Suprapubic skin (tissue), 4 donors: ENCODE measurements around the gene ERGIC1. TPM values are rescaled to one million over a fixed set of nuclear protein-coding genes. Genes with fewer than 3 reads are reported as not detected.
"Not testable (repeated sequence)": the region's sequence is repeated elsewhere in the genome, so short reads cannot be mapped to it uniquely, and the experiment has no call there.

Source experiments
- DNase-seq, 2 donors: peaks; one replicate each; pipeline ENCODE4 v3.0.0-alpha.2; 2019; ENCODE audit warnings: low spot score in 2 of 2
- H3K27ac ChIP-seq: fragments of 200-600 bp; sonication (generic); one replicate; pipeline ENCODE4 v1.5.1; 2019
- H3K27me3 ChIP-seq: fragments of 200-600 bp; sonication (generic); one replicate; pipeline ENCODE4 v1.5.1; 2019
- H3K36me3 ChIP-seq: fragments of 200-600 bp; sonication (generic); one replicate; pipeline ENCODE4 v1.5.1; 2019
- H3K4me1 ChIP-seq: fragments of 200-600 bp; sonication (generic); one replicate; pipeline ENCODE4 v1.5.1; 2019
- H3K4me3 ChIP-seq: fragments of 200-600 bp; sonication (generic); one replicate; pipeline ENCODE4 v1.5.1; 2019; ENCODE audit warnings: mild to moderate bottlenecking
- H3K9me3 ChIP-seq: fragments of 200-600 bp; sonication (generic); one replicate; pipeline ENCODE4 v1.5.1; 2019
- EP300 ChIP-seq: sonication (generic); formaldehyde crosslinking; IDR thresholded peaks from one replicate; pipeline ENCODE4 v1.6.1; 2017; ENCODE audit warnings: antibody characterized with exemption
- POLR2A ChIP-seq, 2 donors: fragments of 450-650 bp; IDR thresholded peaks; one replicate each; pipeline ENCODE4 v1.6.1; 2017; ENCODE audit warnings: antibody characterized with exemption in 2 of 2, mild to moderate bottlenecking in 2 of 2, moderate library complexity in 2 of 2
- POLR2AphosphoS5 ChIP-seq, 3 donors: sonication (generic); formaldehyde crosslinking; IDR thresholded peaks; one replicate each; pipeline ENCODE4 v1.6.1; 2017; ENCODE audit warnings: antibody characterized with exemption in 3 of 3
- WGBS: methylation state at CpG from one replicate; pipeline ENCODE4 v1.1.5; 2018; 5-methylcytosine and 5-hydroxymethylcytosine counted together
- total RNA-seq, 4 donors: library from RNA; depleted of rRNA; stranded (reverse); fragments of >200 nt; gene quantifications; one replicate each; pipeline ENCODE4 v1.1.0, GENCODE V29; 2016
- TF ChIP-seq, protein P1 (sequence below), 2 donors: fragments of 200-600 bp in 1 of 2; fragments of 450-650 bp in 1 of 2; sonication (generic) in 1 of 2; IDR thresholded peaks; one replicate each; pipeline ENCODE4 v1.5.1; 2016 to 2019; ENCODE audit warnings: antibody characterized with exemption in 2 of 2, mild to moderate bottlenecking in 1 of 2, moderate library complexity in 1 of 2

The ERGIC1 gene
- total RNA-seq, 4 donors from 2014 or later = 81.2 to 106 (median 91.8) TPM

DNA sequence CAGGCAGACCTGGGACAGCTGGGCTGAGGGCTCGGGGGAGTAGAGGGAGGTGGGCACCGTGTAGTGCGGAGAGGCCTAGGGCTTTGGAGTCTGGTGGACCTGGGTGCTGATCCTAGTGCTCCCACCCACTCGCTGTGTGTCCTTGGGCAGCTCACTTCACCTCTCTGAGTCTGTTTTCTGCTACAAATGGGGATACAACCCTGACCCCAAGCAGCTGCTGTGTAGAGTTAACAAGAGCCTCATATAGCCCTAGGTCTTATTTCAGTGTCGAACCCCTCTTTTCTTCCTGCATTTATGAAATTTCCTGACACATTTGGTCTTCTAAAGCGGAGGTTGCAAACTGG is 16.4 kb downstream of the ERGIC1 start:
- H3K27me3 ChIP-seq = no peaks in the 10 kb centered on the region
- H3K4me1 ChIP-seq = peaks cover 77% of the 10 kb centered on the region
- peak overlapping the region; percentile 40 for H3K27ac ChIP-seq
- no peak overlapping the region for H3K4me3 ChIP-seq
- no peak for TF ChIP-seq POLR2AphosphoS5 (IDR thresholded peaks at IDR 0.05)
- no peak for TF ChIP-seq EP300
- no peak for TF ChIP-seq POLR2A (IDR thresholded peaks at IDR 0.05)
- TF ChIP-seq, protein P1, sequence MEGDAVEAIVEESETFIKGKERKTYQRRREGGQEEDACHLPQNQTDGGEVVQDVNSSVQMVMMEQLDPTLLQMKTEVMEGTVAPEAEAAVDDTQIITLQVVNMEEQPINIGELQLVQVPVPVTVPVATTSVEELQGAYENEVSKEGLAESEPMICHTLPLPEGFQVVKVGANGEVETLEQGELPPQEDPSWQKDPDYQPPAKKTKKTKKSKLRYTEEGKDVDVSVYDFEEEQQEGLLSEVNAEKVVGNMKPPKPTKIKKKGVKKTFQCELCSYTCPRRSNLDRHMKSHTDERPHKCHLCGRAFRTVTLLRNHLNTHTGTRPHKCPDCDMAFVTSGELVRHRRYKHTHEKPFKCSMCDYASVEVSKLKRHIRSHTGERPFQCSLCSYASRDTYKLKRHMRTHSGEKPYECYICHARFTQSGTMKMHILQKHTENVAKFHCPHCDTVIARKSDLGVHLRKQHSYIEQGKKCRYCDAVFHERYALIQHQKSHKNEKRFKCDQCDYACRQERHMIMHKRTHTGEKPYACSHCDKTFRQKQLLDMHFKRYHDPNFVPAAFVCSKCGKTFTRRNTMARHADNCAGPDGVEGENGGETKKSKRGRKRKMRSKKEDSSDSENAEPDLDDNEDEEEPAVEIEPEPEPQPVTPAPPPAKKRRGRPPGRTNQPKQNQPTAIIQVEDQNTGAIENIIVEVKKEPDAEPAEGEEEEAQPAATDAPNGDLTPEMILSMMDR (IDR thresholded peaks at IDR 0.05) = no peak
- 90% methylated on average over 3 of the region's 6 CpGs for WGBS
- DNase-seq = no peak
- no peaks in the 10 kb centered on the region for H3K36me3 ChIP-seq
- no peaks in the 10 kb centered on the region for H3K9me3 ChIP-seq

DNA sequence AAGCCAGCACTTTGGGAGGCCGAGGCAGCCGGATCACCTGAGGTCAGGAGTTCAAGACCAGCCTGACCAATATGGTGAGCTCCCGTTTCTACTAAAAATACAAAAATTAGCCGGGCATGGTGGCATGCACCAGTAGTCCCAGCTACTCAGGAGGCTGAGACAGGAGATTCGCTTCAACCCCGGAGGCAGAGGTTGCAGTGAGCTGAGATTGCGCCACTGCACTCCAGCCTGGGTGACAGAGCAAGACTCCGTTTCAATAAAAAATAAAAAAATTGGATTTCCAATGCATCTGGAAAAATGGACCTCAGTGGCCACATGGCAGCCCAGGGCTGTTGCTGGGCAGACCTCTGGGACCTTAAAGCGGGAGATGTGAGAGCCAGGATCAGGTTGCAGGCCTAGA is 17.2 kb downstream of the ERGIC1 start:
- not testable (repeated sequence) for H3K4me3 ChIP-seq, H3K27me3 ChIP-seq, DNase-seq, H3K9me3 ChIP-seq, H3K27ac ChIP-seq, H3K36me3 ChIP-seq
- peaks cover 85% of the 10 kb centered on the region for H3K4me1 ChIP-seq
- WGBS = 91% methylated on average over 9 of the region's 9 CpGs

- no peak for DNase-seq
- Histone ChIP-seq H3K4me1 (peaks cover 88% of the 10 kb centered on the region), H3K9me3 (no peaks in the 10 kb centered on the region), H3K27ac (peak overlapping the region; percentile 91), H3K4me3 (no peak overlapping the region), H3K36me3 (no peaks in the 10 kb centered on the region), H3K27me3 (no peaks in the 10 kb centered on the region)
- TF ChIP-seq EP300 (no peak), POLR2A (IDR thresholded peaks at IDR 0.05) (no peak), POLR2AphosphoS5 (IDR thresholded peaks at IDR 0.05) (no peak)
- TF ChIP-seq, protein P1 (IDR thresholded peaks at IDR 0.05) = no peak
- 87% methylated on average over 16 of the region's 18 CpGs for WGBS
These were observed 18.7 kb downstream of the ERGIC1 start for GRCh38 chr5:172852490-172853354.

- peaks cover 91% of the 10 kb centered on the region for H3K4me1 ChIP-seq
- no peaks in the 10 kb centered on the region for H3K9me3 ChIP-seq
- H3K4me3 ChIP-seq = no peak overlapping the region
- WGBS = 87% methylated on average over 7 of the region's 8 CpGs
- DNase-seq = no peak
- no peaks in the 10 kb centered on the region for H3K36me3 ChIP-seq
- peak overlapping the region; percentile 91 for H3K27ac ChIP-seq
- no peaks in the 10 kb centered on the region for H3K27me3 ChIP-seq
- TF ChIP-seq POLR2A (IDR thresholded peaks at IDR 0.05) (no peak), POLR2AphosphoS5 (IDR thresholded peaks at IDR 0.05) (no peak), EP300 (no peak)
- TF ChIP-seq, protein P1 (IDR thresholded peaks at IDR 0.05) = no peak
These were observed 19.4 kb downstream of the ERGIC1 start for GRCh38 chr5:172853355-172853975.

DNA sequence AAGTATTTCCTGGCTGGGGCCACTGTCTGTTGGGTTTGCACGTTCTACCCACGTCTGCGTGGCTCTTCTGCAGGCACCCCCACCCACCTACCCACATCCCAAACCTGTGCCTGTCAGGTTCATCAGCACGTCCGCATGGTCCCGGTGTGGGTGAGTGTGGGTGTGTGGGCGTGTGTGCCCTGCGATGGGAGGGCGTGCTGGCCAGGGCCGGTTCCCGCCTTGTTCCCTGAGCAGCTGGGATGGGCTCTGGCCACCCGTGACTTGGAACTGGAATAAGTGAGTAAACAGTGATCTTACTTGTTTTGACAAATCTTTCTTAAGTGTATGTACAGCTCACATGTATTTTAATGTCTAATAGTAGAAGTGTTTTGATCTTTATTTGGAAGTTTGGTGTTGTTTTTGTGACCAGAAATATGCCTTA is 20.4 kb downstream of the ERGIC1 start:
- H3K36me3 ChIP-seq = no peaks in the 10 kb centered on the region
- H3K27me3 ChIP-seq = no peaks in the 10 kb centered on the region
- peak overlapping the region; percentile 91 for H3K27ac ChIP-seq
- H3K4me1 ChIP-seq = peaks cover 91% of the 10 kb centered on the region
- no peak overlapping the region for H3K4me3 ChIP-seq
- no peaks in the 10 kb centered on the region for H3K9me3 ChIP-seq
- TF ChIP-seq, protein P1 (IDR thresholded peaks at IDR 0.05) = no peak
- TF ChIP-seq EP300 (no peak), POLR2A (IDR thresholded peaks at IDR 0.05) (no peak), POLR2AphosphoS5 (IDR thresholded peaks at IDR 0.05) (peak in 2 of 3 donors; percentile 30 to 56)
- DNase-seq = peak in 1 of 2 donors; percentile 90
- WGBS = 53% methylated on average over 12 of the region's 12 CpGs
